ENCODE data around the gene SLC30A3. TPM values are rescaled to one million over a fixed set of nuclear protein-coding genes. Genes with fewer than 3 reads are reported as not detected.
A peak's percentile ranks its signal among the peaks of the same experiment; 100 is the strongest.

Gene SLC30A3
- total RNA-seq, 6 donors from 2014 or later = 0.20 to 2.3 (median 1.2) TPM

GRCh38 chr2:27243391-27244130 is 19.3 kb downstream of the SLC30A3 start:
- no peak for ATAC-seq (ENCODE audit: low FRiP score in 2 of 2)
- no peak overlapping the region for H3K4me3 ChIP-seq
- TF ChIP-seq, protein P1, sequence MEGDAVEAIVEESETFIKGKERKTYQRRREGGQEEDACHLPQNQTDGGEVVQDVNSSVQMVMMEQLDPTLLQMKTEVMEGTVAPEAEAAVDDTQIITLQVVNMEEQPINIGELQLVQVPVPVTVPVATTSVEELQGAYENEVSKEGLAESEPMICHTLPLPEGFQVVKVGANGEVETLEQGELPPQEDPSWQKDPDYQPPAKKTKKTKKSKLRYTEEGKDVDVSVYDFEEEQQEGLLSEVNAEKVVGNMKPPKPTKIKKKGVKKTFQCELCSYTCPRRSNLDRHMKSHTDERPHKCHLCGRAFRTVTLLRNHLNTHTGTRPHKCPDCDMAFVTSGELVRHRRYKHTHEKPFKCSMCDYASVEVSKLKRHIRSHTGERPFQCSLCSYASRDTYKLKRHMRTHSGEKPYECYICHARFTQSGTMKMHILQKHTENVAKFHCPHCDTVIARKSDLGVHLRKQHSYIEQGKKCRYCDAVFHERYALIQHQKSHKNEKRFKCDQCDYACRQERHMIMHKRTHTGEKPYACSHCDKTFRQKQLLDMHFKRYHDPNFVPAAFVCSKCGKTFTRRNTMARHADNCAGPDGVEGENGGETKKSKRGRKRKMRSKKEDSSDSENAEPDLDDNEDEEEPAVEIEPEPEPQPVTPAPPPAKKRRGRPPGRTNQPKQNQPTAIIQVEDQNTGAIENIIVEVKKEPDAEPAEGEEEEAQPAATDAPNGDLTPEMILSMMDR (IDR thresholded peaks at IDR 0.05) = no peak
- TF ChIP-seq POLR2AphosphoS5 (IDR thresholded peaks at IDR 0.05) = no peak
- TF ChIP-seq POLR2A (IDR thresholded peaks at IDR 0.05) = no peak
- no peak for TF ChIP-seq EP300 (IDR thresholded peaks at IDR 0.05)

DNA sequence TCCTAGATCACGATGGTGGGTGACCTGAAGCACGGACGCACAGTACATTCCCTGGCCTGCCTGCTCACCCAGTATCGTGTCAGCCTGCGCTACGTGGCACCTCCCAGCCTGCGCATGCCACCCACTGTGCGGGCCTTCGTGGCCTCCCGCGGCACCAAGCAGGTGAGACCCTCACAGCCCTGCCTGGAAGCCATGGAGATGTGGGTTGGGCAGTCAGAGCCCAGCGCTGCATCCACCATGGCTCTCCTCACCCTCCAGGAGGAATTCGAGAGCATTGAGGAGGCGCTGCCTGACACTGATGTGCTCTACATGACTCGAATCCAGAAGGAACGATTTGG is 20.3 kb downstream of the SLC30A3 start:
- WGBS, 2 donors = 96 to 99% methylated on average over 14 to 16 of the region's 16 CpGs
- Histone ChIP-seq H3K36me3 (peaks cover 10 to 70% (median 68%) of the 10 kb centered on the region in 4 donors), H3K9me3 (no peaks in the 10 kb centered on the region), H3K4me3 (no peak overlapping the region), H3K27ac (no peak overlapping the region), H3K4me1 (no peaks in the 10 kb centered on the region), H3K27me3 (no peaks in the 10 kb centered on the region)
- TF ChIP-seq, protein P1 (IDR thresholded peaks at IDR 0.05) = no peak
- no peak for TF ChIP-seq POLR2A (IDR thresholded peaks at IDR 0.05)
- TF ChIP-seq POLR2AphosphoS5 (IDR thresholded peaks at IDR 0.05) = no peak
- TF ChIP-seq EP300 (IDR thresholded peaks at IDR 0.05) = no peak
- DNase-seq (no peak), ATAC-seq (ENCODE audit: low FRiP score in 2 of 2) (peak in 1 of 2 donors; percentile 23)

More at GRCh38 chr2:27243391-27244130, 19.3 kb downstream of the SLC30A3 start:
- DNase-seq = no peak
- no peaks in the 10 kb centered on the region for H3K4me1 ChIP-seq
- H3K27me3 ChIP-seq = no peaks in the 10 kb centered on the region
- H3K9me3 ChIP-seq = no peaks in the 10 kb centered on the region
- H3K27ac ChIP-seq = no peak overlapping the region
- H3K36me3 ChIP-seq = peaks cover 7 to 60% (median 58%) of the 10 kb centered on the region in 4 donors
- 88 to 92% methylated on average over 19 of the region's 19 CpGs for WGBS, 2 donors

GRCh38 chr2:27241761-27242613 is 20.9 kb downstream of the SLC30A3 start:
- Histone ChIP-seq H3K9me3 (no peaks in the 10 kb centered on the region), H3K4me1 (no peaks in the 10 kb centered on the region), H3K27ac (no peak overlapping the region), H3K27me3 (no peaks in the 10 kb centered on the region), H3K36me3 (peaks cover 14 to 76% (median 73%) of the 10 kb centered on the region in 4 donors), H3K4me3 (no peak overlapping the region)
- WGBS, 2 donors = 86 to 87% methylated on average over 20 to 24 of the region's 24 CpGs
- DNase-seq = no peak
- no peak for ATAC-seq (ENCODE audit: low FRiP score in 2 of 2)
- TF ChIP-seq POLR2AphosphoS5 (IDR thresholded peaks at IDR 0.05) (no peak), EP300 (IDR thresholded peaks at IDR 0.05) (no peak), POLR2A (IDR thresholded peaks at IDR 0.05) (no peak)
- TF ChIP-seq, protein P1 (IDR thresholded peaks at IDR 0.05) = no peak

GRCh38 chr2:27240406-27240805 is 22.4 kb downstream of the SLC30A3 start:
- TF ChIP-seq, protein P1 (IDR thresholded peaks at IDR 0.05) = no peak
- no peak for TF ChIP-seq EP300 (IDR thresholded peaks at IDR 0.05)
- no peak for TF ChIP-seq POLR2AphosphoS5 (IDR thresholded peaks at IDR 0.05)
- no peak for TF ChIP-seq POLR2A (IDR thresholded peaks at IDR 0.05)
- Histone ChIP-seq H3K4me3 (no peak overlapping the region), H3K4me1 (no peaks in the 10 kb centered on the region), H3K27me3 (no peaks in the 10 kb centered on the region), H3K36me3 (peaks cover 22 to 91% (median 89%) of the 10 kb centered on the region in 4 donors), H3K27ac (no peak overlapping the region), H3K9me3 (no peaks in the 10 kb centered on the region)
- no peak for ATAC-seq (ENCODE audit: low FRiP score in 2 of 2)
- DNase-seq = no peak
- 96 to 97% methylated on average over 9 of the region's 9 CpGs for WGBS, 2 donors
